ENCODE data around the gene OR2H1.

DNA sequence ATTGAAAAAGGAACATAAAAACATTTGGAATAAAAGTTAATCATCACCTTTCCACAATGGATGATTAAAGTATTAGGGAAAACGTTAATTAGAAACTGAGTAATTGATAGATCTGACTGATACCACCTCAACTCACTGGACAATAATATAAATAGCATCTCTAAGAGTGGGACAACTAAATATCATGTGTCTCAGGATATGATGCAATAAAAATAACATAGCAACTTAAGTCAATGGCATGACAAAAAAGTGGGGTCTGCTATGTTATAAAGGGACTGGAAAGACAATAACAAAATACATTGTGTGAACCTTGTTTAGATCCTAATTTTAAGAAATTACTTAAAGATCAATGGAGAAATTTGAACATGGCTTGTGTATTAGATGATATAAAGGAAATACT is 31.9 kb upstream of the OR2H1 start:
- no peak for TF ChIP-seq SIN3A (IDR thresholded peaks at IDR 0.05; ENCODE audit: borderline replicate concordance, insufficient read depth, low read length)
- no peak for TF ChIP-seq POLR2AphosphoS5 (IDR thresholded peaks at IDR 0.05; ENCODE audit: low read depth, low read length)
